Right lobe of liver (tissue), 4 donors: Measurements from ENCODE around the gene STXBP4.

Experiments
- POLR2A ChIP-seq: fragments of 450-650 bp; IDR thresholded peaks from one replicate; pipeline ENCODE4 v1.6.1; 2017; ENCODE audit warnings: antibody characterized with exemption, mild to moderate bottlenecking
- TF ChIP-seq, protein P1 (sequence below), 4 donors: fragments of 200-600 bp in 3 of 4; fragments of 450-650 bp in 1 of 4; IDR thresholded peaks; one replicate each; pipeline versions ENCODE4 v1.5.1 to v1.8.0; 2016 to 2022; ENCODE audit warnings: antibody characterized with exemption in 4 of 4, mild to moderate bottlenecking in 2 of 4
- donor health status: DM: no; HTN: no; CAD: no.
- donor health status: DM: no; HTN: no; CAD: no.
- donor health status: DM: no; HTN: yes; CAD: no.

- TF ChIP-seq, protein P1, sequence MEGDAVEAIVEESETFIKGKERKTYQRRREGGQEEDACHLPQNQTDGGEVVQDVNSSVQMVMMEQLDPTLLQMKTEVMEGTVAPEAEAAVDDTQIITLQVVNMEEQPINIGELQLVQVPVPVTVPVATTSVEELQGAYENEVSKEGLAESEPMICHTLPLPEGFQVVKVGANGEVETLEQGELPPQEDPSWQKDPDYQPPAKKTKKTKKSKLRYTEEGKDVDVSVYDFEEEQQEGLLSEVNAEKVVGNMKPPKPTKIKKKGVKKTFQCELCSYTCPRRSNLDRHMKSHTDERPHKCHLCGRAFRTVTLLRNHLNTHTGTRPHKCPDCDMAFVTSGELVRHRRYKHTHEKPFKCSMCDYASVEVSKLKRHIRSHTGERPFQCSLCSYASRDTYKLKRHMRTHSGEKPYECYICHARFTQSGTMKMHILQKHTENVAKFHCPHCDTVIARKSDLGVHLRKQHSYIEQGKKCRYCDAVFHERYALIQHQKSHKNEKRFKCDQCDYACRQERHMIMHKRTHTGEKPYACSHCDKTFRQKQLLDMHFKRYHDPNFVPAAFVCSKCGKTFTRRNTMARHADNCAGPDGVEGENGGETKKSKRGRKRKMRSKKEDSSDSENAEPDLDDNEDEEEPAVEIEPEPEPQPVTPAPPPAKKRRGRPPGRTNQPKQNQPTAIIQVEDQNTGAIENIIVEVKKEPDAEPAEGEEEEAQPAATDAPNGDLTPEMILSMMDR (IDR thresholded peaks at IDR 0.05) = no peak
- no peak for TF ChIP-seq POLR2A
Observed at GRCh38 chr17:55067697-55068439, 99.3 kb downstream of the STXBP4 start.
